ENCODE measurements around the gene GRIN2D.
A peak's percentile ranks its signal among the peaks of the same experiment; 100 is the strongest.

The GRIN2D gene

GRCh38 chr19:48393559-48394330 lies at the start of gene GRIN2D:
Gene GRIN2D (plus strand): TSS chr19:48393668. CDS start chr19:48398393, 4,725 bp downstream.
- DNase-seq, result peak in 1 of 4 experiments; percentile 20

GRCh38 chr19:48344892-48345291 lies 48.6 kb upstream of the GRIN2D start:
- DNase-seq, result no peak

GRCh38 chr19:48346191-48346590 lies 47.3 kb upstream of the GRIN2D start:
- no peak for DNase-seq

GRCh38 chr19:48348045-48348444 lies 45.4 kb upstream of the GRIN2D start:
- DNase-seq, result no peak

GRCh38 chr19:48348737-48349136 lies 44.7 kb upstream of the GRIN2D start:
- no peak for DNase-seq

GRCh38 chr19:48350856-48351255 lies 42.6 kb upstream of the GRIN2D start:
- no peak for DNase-seq

GRCh38 chr19:48351341-48351752 lies 42.1 kb upstream of the GRIN2D start:
- peak; percentile 66 to 72 (median 68) for DNase-seq

GRCh38 chr19:48353677-48354076 lies 39.8 kb upstream of the GRIN2D start:
- no peak for DNase-seq

GRCh38 chr19:48354332-48354992 lies 39.0 kb upstream of the GRIN2D start:
- DNase-seq, result no peak

- DNase-seq, result no peak
These were observed 38.0 kb upstream of the GRIN2D start for GRCh38 chr19:48355365-48355954.

GRCh38 chr19:48359123-48359522 lies 34.3 kb upstream of the GRIN2D start:
- no peak for DNase-seq

- DNase-seq, result no peak
These were observed 31.6 kb upstream of the GRIN2D start for GRCh38 chr19:48361912-48362311.

GRCh38 chr19:48362716-48363499 lies 30.6 kb upstream of the GRIN2D start:
- peak; percentile 53 to 84 (median 68) for DNase-seq

GRCh38 chr19:48363500-48363809 lies 30.0 kb upstream of the GRIN2D start:
- peak in 1 of 4 experiments; percentile 42 for DNase-seq

GRCh38 chr19:48363810-48364597 lies 29.5 kb upstream of the GRIN2D start, which contains the start of the genes SYNGR4 and TMEM143:
Gene SYNGR4 (plus strand): TSS chr19:48364367. CDS start chr19:48365843, 1,476 bp downstream.
Gene TMEM143 (minus strand): TSS chr19:48363940. CDS start chr19:48363920, 20 bp downstream.
- DNase-seq, result peak; percentile 89 to 97 (median 93)

GRCh38 chr19:48364598-48365348 lies 28.7 kb upstream of the GRIN2D start:
- DNase-seq, result no peak

- DNase-seq, result no peak
These were observed 27.9 kb upstream of the GRIN2D start for GRCh38 chr19:48365602-48366001.

GRCh38 chr19:48367855-48368254 lies 25.6 kb upstream of the GRIN2D start:
- no peak for DNase-seq

- DNase-seq, result no peak
These were observed 24.5 kb upstream of the GRIN2D start for GRCh38 chr19:48368936-48369335.

GRCh38 chr19:48370955-48371354 lies 22.5 kb upstream of the GRIN2D start:
- no peak for DNase-seq

- no peak for DNase-seq
These were observed 22.1 kb upstream of the GRIN2D start for GRCh38 chr19:48371367-48371766.

Data from activated naive CD4-positive, alpha-beta T cell (primary cell).